AML-193 (cell line): Measurements from ENCODE around the gene MYO18B.

Experiments used
- DNase-seq, 2 experiments: peaks; one replicate each; lab custom pipeline; 2025; lab: John Stamatoyannopoulos, UW

Gene MYO18B

GRCh38 chr22:25900880-25901279, 158.9 kb downstream of the MYO18B start:
- DNase-seq: no peak

GRCh38 chr22:25902402-25902801, 160.4 kb downstream of the MYO18B start:
- DNase-seq: no peak

GRCh38 chr22:25903294-25903693, 161.3 kb downstream of the MYO18B start:
- DNase-seq: no peak

GRCh38 chr22:25908212-25908611, 166.2 kb downstream of the MYO18B start:
- no peak for DNase-seq

- DNase-seq: no peak
These were observed 166.8 kb downstream of the MYO18B start for GRCh38 chr22:25908755-25909154.

- no peak for DNase-seq
These were observed 167.8 kb downstream of the MYO18B start for GRCh38 chr22:25909614-25910387.

- DNase-seq: no peak
These were observed 169.4 kb downstream of the MYO18B start for GRCh38 chr22:25911243-25911972.

GRCh38 chr22:25919452-25919851, 177.5 kb downstream of the MYO18B start:
- no peak for DNase-seq

GRCh38 chr22:25922141-25922540, 180.2 kb downstream of the MYO18B start:
- DNase-seq: no peak

- no peak for DNase-seq
These were observed 181.9 kb downstream of the MYO18B start for GRCh38 chr22:25923914-25924313.

- no peak for DNase-seq
These were observed 186.1 kb downstream of the MYO18B start for GRCh38 chr22:25928038-25928437.

- no peak for DNase-seq
These were observed 187.4 kb downstream of the MYO18B start for GRCh38 chr22:25929321-25929878.

GRCh38 chr22:25930083-25930482, 188.1 kb downstream of the MYO18B start:
- no peak for DNase-seq

- DNase-seq: no peak
These were observed 188.9 kb downstream of the MYO18B start for GRCh38 chr22:25930788-25931310.

- no peak for DNase-seq
These were observed 191.3 kb downstream of the MYO18B start for GRCh38 chr22:25933158-25933788.

GRCh38 chr22:25935266-25936058, 193.5 kb downstream of the MYO18B start:
- no peak for DNase-seq

- no peak for DNase-seq
These were observed 196.2 kb downstream of the MYO18B start for GRCh38 chr22:25938151-25938550.

- DNase-seq: no peak
These were observed 197.4 kb downstream of the MYO18B start for GRCh38 chr22:25939384-25939783.

GRCh38 chr22:25940479-25940878, 198.5 kb downstream of the MYO18B start:
- no peak for DNase-seq

- no peak for DNase-seq
These were observed 199.5 kb downstream of the MYO18B start for GRCh38 chr22:25941365-25941960.
